Retinal pigment epithelial cell (primary cell): ENCODE data around the gene PREX1.
"Not testable (repeated sequence)": the region's sequence is repeated elsewhere in the genome, so short reads cannot be mapped to it uniquely, and the experiment has no call there.

ENCODE experiments used
- DNase-seq: peaks from one replicate; pipeline ENCODE4 v3.0.0-alpha.2; 2010; ENCODE audit warnings: low read depth
- H3K4me3 ChIP-seq: 2 replicates; pipeline ENCODE4 v1.5.1; 2011; ENCODE audit warnings: mild to moderate bottlenecking, low read length, control low read depth, moderate library complexity
- TF ChIP-seq, protein P1 (sequence below): conservative IDR thresholded peaks from 2 replicates; pipeline ENCODE4 v1.5.1; 2011; ENCODE audit warnings: low read depth, low read length, control low read depth, inconsistent platforms

PREX1 gene

DNA sequence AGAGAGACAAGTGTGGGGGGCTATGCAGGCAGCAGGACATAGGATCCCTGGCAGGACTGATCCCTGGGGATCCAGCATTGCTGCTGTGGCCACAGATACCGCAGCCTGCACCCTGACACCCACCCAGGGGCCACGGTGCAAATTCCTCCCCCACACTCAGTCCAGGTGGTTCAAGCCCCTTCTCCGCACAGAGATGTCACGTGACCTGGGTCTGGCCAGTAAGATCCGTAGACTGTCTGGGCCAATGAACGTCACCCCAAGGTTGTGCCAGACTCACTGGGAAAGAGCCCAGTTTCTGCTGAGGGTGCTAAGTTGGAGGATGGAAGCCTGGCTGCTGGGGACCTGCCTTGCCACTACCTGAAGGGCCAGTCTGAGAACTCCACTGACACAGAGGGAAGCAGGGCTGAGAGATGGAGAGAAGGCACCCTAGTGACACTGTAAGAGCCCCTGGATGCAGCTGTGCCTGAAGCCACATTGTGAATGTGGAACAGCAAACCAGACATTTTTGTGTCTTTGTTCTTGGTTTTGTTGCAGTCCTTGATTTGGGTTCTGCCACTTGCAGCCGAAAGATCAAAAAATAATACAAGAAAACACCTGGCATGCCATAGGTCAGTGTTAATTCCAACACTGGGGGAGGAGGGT, 228.6 kb downstream of the PREX1 start:
- TF ChIP-seq, protein P1, sequence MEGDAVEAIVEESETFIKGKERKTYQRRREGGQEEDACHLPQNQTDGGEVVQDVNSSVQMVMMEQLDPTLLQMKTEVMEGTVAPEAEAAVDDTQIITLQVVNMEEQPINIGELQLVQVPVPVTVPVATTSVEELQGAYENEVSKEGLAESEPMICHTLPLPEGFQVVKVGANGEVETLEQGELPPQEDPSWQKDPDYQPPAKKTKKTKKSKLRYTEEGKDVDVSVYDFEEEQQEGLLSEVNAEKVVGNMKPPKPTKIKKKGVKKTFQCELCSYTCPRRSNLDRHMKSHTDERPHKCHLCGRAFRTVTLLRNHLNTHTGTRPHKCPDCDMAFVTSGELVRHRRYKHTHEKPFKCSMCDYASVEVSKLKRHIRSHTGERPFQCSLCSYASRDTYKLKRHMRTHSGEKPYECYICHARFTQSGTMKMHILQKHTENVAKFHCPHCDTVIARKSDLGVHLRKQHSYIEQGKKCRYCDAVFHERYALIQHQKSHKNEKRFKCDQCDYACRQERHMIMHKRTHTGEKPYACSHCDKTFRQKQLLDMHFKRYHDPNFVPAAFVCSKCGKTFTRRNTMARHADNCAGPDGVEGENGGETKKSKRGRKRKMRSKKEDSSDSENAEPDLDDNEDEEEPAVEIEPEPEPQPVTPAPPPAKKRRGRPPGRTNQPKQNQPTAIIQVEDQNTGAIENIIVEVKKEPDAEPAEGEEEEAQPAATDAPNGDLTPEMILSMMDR = no peak
- DNase-seq = no peak
- no peak overlapping the region for H3K4me3 ChIP-seq

DNA sequence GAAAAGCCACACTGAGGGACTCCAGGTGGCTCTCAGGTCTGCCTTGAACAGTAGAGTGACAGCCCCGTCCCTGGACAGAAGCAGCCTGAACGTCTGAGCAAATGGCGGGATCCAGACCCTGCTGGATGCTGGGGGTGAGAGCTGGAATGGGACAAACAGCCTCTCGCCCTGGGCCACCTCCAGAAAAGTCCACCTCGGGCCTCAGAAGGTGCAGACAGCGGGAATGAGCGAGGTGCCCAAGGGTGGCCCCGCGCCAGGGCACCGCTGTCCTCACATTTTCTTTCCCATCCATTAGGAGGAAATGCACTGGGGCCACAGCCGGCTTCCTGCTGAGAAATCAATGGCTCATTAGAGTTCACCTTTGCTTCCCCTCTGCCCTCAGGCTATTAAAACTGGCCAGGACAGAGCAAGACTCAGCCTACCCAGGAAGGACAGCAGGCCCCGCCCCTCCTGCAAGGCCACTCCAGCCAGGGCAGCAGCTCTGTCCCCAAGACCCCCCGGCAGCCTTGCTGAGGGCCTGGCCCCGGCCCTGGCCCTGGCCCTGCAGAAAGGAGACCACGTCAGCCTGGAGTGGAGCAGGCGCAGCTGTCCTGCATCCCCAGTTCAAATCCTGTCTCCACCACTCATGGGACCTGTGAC, 229.4 kb downstream of the PREX1 start:
- DNase-seq, H3K4me3 ChIP-seq: not testable (repeated sequence)

DNA sequence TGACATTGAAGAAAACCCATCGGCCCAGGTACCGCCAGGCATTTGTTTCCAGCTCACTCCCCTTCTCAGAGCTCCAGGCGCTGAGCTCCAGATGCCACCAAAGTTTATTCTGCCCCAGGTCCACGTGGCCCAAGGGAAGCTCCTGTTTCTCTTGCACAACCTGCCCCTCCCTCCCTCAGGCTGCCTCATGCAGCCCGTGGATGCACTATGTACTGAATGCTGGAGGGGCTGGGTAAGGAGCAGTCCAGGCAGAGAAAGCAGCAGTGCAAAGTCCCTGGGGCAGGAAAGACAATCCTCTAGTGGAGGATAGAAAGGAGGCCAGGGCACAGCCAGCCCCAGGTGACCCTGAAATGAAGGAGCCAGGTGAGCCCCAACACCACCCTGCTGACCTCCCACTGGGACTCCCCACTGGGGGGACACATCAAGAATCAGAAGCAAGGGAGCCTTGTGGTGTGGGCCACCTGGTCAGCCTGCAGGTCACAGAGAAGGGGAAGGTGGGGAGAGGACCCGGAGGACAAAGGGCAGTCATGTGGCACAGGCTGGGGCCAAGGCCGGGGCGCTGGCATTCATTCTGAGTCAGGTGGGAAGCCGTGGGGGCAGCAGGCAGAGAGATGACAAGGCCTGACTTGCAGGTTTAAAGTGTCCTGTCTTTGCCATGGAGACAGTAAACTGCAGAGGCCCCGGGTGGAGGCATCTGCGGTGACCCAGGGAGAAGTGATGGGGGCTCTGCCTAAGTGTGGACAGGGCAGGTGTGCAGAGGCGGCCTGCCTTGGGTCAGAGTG, 230.1 kb downstream of the PREX1 start:
- H3K4me3 ChIP-seq = no peak overlapping the region
- DNase-seq = no peak
- TF ChIP-seq, protein P1 = no peak

DNA sequence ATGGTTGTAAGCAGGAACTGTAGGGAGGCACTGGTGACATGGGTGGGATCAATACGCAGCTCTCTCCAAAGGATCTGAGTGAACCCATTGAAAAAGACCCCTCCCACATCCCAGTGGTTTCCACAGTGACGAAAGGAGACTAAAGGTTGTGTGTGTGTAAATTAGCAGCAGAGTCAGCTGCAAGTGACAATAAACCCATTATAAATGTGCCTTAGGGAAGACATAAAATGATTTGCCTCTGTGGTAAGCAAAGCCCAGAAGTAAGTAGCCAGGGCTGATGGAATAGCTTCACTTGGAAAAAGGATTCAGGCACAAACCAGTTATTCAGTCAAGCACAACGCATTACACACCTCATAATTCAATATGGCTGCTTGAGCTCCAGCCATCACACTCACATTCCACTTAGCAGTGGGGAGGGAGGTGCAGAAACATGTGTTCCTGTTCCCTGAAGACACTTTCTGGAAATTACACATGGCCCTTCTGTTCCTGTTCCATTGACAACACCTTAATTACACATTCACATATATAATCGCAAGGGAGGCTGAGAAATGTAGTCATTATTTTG, 231.4 kb downstream of the PREX1 start:
- H3K4me3 ChIP-seq = no peak overlapping the region
- no peak for DNase-seq
- TF ChIP-seq, protein P1 = no peak

DNA sequence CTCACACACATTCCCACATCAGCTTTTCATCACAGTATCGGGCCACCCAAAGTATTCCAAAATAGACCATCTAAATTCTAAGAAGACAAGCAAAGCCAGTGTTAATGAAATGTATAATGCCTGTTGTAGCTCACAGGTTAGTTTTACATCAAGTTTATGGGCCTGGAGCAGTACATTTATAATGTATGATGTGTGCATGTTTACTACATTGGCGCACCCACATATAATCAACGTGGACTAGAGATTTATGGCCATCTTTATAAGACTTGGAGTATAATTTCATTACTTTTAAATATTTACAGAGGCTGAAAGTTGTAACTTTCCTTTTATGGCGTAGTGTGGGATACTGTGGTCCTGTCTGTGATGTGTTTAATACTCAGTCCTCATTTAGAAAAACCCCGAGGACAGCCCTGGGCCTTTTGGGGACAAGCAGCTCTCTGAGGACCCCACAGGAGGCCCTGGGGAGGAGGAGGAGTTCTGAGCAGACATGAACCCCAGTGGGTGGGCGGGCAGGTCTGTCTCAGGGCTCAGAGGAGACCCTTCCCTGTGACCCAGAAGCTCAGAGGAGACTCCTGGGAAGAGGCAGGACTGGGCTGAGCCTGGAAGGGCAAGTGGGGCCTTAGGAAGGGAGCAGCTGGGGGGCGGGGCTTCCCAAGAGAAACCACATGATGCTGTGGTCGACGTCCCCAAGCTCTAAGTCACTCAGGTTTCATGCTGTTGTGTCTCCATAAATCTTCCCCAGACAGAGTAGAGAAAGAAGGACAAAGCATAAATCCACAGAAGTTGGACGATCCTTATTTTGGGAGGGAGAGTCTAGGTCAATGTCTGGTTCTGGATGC, 232.1 kb downstream of the PREX1 start:
- no peak overlapping the region for H3K4me3 ChIP-seq
- TF ChIP-seq, protein P1 = no peak
- no peak for DNase-seq

DNA sequence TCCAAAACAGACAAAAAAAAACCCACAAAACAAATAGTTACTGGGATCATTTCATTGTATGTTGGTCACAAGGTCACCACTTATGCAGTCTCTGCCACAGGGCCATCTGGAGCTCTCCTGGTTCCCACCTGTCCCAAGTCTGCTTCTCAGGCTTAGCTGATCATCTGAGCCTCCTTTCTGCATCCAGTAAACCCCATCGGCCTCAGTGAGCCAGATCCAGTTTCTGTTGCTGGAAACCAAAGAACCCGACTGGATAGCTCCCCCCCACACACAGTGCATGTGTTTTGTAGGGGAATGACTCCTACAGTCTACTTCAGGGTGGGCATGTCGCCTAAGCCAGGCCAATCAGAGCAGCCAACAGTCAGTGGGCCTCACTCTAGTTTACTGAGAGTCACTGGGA, 233.3 kb downstream of the PREX1 start:
- TF ChIP-seq, protein P1 = no peak
- H3K4me3 ChIP-seq = no peak overlapping the region

More for the DNA sequence above, 233.3 kb downstream of the PREX1 start:
- no peak for DNase-seq
